Endothelial cell of umbilical vein (primary cell): Measurements from ENCODE around the gene ANK2. TPM values are rescaled to one million over a fixed set of nuclear protein-coding genes. Genes with fewer than 3 reads are reported as not detected.

Experiments used
- BruUV-seq: library from RNA; stranded (reverse); fragments of 400-500 nt; replicated peaks from 2 replicates; lab custom pipeline; 2021; lab: Mats Ljungman, UMichigan
- CTCF ChIA-PET: fragments of 300-600, 350-600 bp; sonication (Branson Sonifier 250); formaldehyde crosslinking; loops from one replicate; lab custom pipeline; 2021; ENCODE audit warnings: antibody characterized with exemption, inconsistent platforms; lab: Charles Lee
- POLR2A ChIA-PET: fragments of 300-600, 350-600 bp; sonication (Branson Sonifier 250); formaldehyde crosslinking; loops from one replicate; lab custom pipeline; 2021; ENCODE audit warnings: antibody characterized with exemption, inconsistent platforms; lab: Charles Lee
- DNase-seq: peaks from one replicate; pipeline ENCODE4 v3.0.0-alpha.2; 2011; ENCODE audit warnings: low read depth, low spot score
- FAIRE-seq: peaks from 2 replicates; lab custom pipeline; 2011; peaks lifted over from hg19 to GRCh38; lab: Jason Lieb, UNC
- H2AFZ ChIP-seq: 2 replicates; pipeline ENCODE4 v1.6.0; 2012; ENCODE audit warnings: low read depth, low read length, control low read depth, inconsistent platforms
- H3K27ac ChIP-seq: 2 replicates; pipeline ENCODE4 v1.5.1; 2011; ENCODE audit warnings: low read depth, mild to moderate bottlenecking, control low read depth, low read length, moderate library complexity; ENCODE audit not compliant: insufficient read depth
- H3K27me3 ChIP-seq, 2 experiments: 2 replicates each; pipeline versions ENCODE4 v1.6.0 to v1.6.1; 2011; ENCODE audit warnings: low read length in 2 of 2, mixed read lengths in 1 of 2; ENCODE audit not compliant: control insufficient read depth in 2 of 2, insufficient read depth in 2 of 2
- H3K36me3 ChIP-seq, 2 experiments: 2 replicates in 1 of 2; 3 replicates in 1 of 2; pipeline ENCODE4 v1.5.1; 2011; ENCODE audit warnings: low read length in 2 of 2, mild to moderate bottlenecking in 1 of 2, moderate library complexity in 1 of 2; ENCODE audit not compliant: control insufficient read depth in 2 of 2, insufficient read depth in 2 of 2; ENCODE audit errors: extremely low read depth in 1 of 2
- H3K4me1 ChIP-seq: 3 replicates; pipeline ENCODE4 v1.5.1; 2011; ENCODE audit warnings: mild to moderate bottlenecking, low read length; ENCODE audit not compliant: control insufficient read depth, insufficient read depth; ENCODE audit errors: extremely low read depth
- H3K4me2 ChIP-seq: 2 replicates; pipeline ENCODE4 v1.6.1; 2011; ENCODE audit warnings: low read length, control low read depth, mixed read lengths; ENCODE audit not compliant: insufficient read depth
- H3K4me3 ChIP-seq, 3 experiments: fragments of 200-600 bp in 1 of 3; sonication (generic), shearing (Covaris generic) in 1 of 3; replicated peaks in 1 of 3; 2 replicates each; pipeline ENCODE4 v1.5.1; 2011 to 2016; ENCODE audit warnings: control low read depth in 3 of 3, low read length in 3 of 3, mild to moderate bottlenecking in 2 of 3, inconsistent platforms in 1 of 3, low read depth in 1 of 3, moderate library complexity in 1 of 3; ENCODE audit not compliant: insufficient read depth in 1 of 3
- H3K79me2 ChIP-seq: 2 replicates; pipeline ENCODE4 v1.6.0; 2012; ENCODE audit warnings: low read length, inconsistent platforms; ENCODE audit not compliant: control insufficient read depth, insufficient read depth
- H3K9ac ChIP-seq: replicated peaks from 2 replicates; pipeline ENCODE3; 2011; ENCODE audit warnings: low read length, control low read depth; ENCODE audit not compliant: insufficient read depth; ENCODE audit errors: extremely low read depth
- H3K9me1 ChIP-seq: replicated peaks from 3 replicates; pipeline ENCODE4 v1.6.0; 2011; ENCODE audit warnings: mild to moderate bottlenecking, low read length; ENCODE audit not compliant: control insufficient read depth, insufficient read depth; ENCODE audit errors: extremely low read depth
- H3K9me3 ChIP-seq: replicated peaks from 2 replicates; pipeline ENCODE4 v1.5.1; 2012; ENCODE audit warnings: low read length, inconsistent platforms; ENCODE audit not compliant: control insufficient read depth, insufficient read depth
- H4K20me1 ChIP-seq: replicated peaks from 2 replicates; pipeline ENCODE3; 2011; ENCODE audit warnings: mild to moderate bottlenecking, low read length; ENCODE audit not compliant: control insufficient read depth, insufficient read depth; ENCODE audit errors: extremely low read depth
- EZH2 ChIP-seq: IDR thresholded peaks from 2 replicates; pipeline ENCODE4 v1.6.1; 2012; ENCODE audit warnings: borderline replicate concordance, low read depth, mild to moderate bottlenecking, moderate library complexity, low read length, inconsistent platforms; ENCODE audit not compliant: severe bottlenecking
- FOS ChIP-seq: IDR thresholded peaks from 2 replicates; pipeline ENCODE4 v1.6.1; 2011; ENCODE audit warnings: mild to moderate bottlenecking, low read length, moderate library complexity, borderline replicate concordance; ENCODE audit not compliant: insufficient read depth
- GATA2 ChIP-seq: IDR thresholded peaks from 2 replicates; pipeline ENCODE4 v1.7.0; 2011; ENCODE audit warnings: low read depth, mild to moderate bottlenecking, moderate library complexity, mixed read lengths, low read length; ENCODE audit not compliant: insufficient read length, insufficient read depth
- JUN ChIP-seq: IDR thresholded peaks from 2 replicates; pipeline ENCODE4 v1.6.1; 2011; ENCODE audit warnings: borderline replicate concordance, low read depth; ENCODE audit not compliant: insufficient read length, insufficient read depth
- MYC ChIP-seq: IDR thresholded peaks from one replicate; pipeline ENCODE4 v1.6.1; 2011; ENCODE audit warnings: mild to moderate bottlenecking, low read depth, low read length
- POLR2A ChIP-seq: IDR thresholded peaks from 2 replicates; pipeline ENCODE4 v1.6.1; 2012; ENCODE audit warnings: low read depth, mild to moderate bottlenecking, control low read depth, low read length
- POLR2AphosphoS5 ChIP-seq: IDR thresholded peaks from 2 replicates; pipeline ENCODE4 v1.6.1; 2012; ENCODE audit warnings: low read depth, mild to moderate bottlenecking, control low read depth, low read length, moderate library complexity; ENCODE audit not compliant: insufficient read depth
- dilution Hi-C: fragments of 300-500 bp; cut with MboI; formaldehyde crosslinking; loops from one replicate; pipeline ENCODE4 v1.15.0; 2019; ENCODE audit warnings: low sequenced_read_pairs; ENCODE audit not compliant: extremely low pct_ligation_motif_present
- intact Hi-C: fragments of 100-400 bp; cut with micrococcal nuclease; formaldehyde crosslinking; loops from one replicate; pipeline ENCODE4 v1.10.0; 2022
- polyA plus RNA-seq, 4 experiments: library from polyadenylated mRNA; depleted of rRNA in 3 of 4; stranded (reverse) in 3 of 4; unstranded in 1 of 4; fragments of >200 nt; gene quantifications; 2 replicates each; pipeline versions ENCODE4 v1.2.1 to v1.2.3, GENCODE V29; 2011 to 2012; ENCODE audit warnings: missing spikeins in 1 of 4
- total RNA-seq: library from RNA; stranded (reverse); gene quantifications from 2 replicates; pipeline ENCODE4 v1.2.3, GENCODE V29; 2021
- TF ChIP-seq, protein P1 (sequence below), 2 donors: IDR thresholded peaks; 1 replicate in 1 of 2; 2 replicates in 1 of 2; pipeline ENCODE4 v1.5.1; 2011; ENCODE audit warnings: low read length in 2 of 2, mild to moderate bottlenecking in 2 of 2, moderate library complexity in 2 of 2, control low read depth in 1 of 2, inconsistent platforms in 1 of 2, low read depth in 1 of 2; ENCODE audit not compliant: insufficient read depth in 1 of 2; ENCODE audit errors: extremely low read depth in 1 of 2
- TF ChIP-seq, protein P2 (sequence below): IDR thresholded peaks from 2 replicates; pipeline ENCODE4 v1.6.1; 2011; ENCODE audit not compliant: insufficient read depth, insufficient read length

ANK2 gene
- total and polyA plus RNA-seq, 2 donors (not counting 3 experiments of a cell fraction or from before 2014, with no cell fraction given) = not detected

DNA sequence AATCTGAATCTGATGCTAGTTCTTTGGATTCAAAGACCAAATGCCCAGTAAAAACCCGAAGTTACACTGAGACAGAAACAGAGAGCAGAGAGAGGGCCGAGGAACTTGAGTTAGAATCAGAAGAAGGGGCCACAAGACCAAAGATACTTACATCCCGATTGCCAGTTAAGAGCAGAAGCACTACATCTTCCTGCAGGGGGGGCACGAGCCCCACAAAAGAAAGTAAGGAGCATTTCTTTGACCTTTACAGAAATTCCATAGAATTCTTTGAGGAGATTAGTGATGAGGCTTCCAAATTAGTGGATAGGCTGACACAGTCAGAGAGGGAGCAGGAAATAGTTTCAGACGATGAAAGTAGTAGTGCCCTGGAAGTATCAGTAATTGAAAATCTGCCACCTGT, 309.3 kb downstream of the ANK2 start:
- H3K9me3 ChIP-seq = no peaks in the 10 kb centered on the region
- FAIRE-seq (no peak), DNase-seq (peak; percentile 28)
- no peak overlapping the region for H2AFZ ChIP-seq
- H3K4me2 ChIP-seq = no peak overlapping the region
- H3K4me3 ChIP-seq = no peak overlapping the region
- TF ChIP-seq GATA2 = no peak
- TF ChIP-seq, protein P1, sequence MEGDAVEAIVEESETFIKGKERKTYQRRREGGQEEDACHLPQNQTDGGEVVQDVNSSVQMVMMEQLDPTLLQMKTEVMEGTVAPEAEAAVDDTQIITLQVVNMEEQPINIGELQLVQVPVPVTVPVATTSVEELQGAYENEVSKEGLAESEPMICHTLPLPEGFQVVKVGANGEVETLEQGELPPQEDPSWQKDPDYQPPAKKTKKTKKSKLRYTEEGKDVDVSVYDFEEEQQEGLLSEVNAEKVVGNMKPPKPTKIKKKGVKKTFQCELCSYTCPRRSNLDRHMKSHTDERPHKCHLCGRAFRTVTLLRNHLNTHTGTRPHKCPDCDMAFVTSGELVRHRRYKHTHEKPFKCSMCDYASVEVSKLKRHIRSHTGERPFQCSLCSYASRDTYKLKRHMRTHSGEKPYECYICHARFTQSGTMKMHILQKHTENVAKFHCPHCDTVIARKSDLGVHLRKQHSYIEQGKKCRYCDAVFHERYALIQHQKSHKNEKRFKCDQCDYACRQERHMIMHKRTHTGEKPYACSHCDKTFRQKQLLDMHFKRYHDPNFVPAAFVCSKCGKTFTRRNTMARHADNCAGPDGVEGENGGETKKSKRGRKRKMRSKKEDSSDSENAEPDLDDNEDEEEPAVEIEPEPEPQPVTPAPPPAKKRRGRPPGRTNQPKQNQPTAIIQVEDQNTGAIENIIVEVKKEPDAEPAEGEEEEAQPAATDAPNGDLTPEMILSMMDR (IDR thresholded peaks at IDR 0.05; ENCODE audit: extremely low read depth in 1 of 2, insufficient read depth in 1 of 2, low read depth in 1 of 2, low read length in 2 of 2) = peak in 1 of 2 donors; percentile 21
- TF ChIP-seq, protein P2, sequence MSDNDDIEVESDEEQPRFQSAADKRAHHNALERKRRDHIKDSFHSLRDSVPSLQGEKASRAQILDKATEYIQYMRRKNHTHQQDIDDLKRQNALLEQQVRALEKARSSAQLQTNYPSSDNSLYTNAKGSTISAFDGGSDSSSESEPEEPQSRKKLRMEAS = no peak
- peaks cover 0 to 16% of the 10 kb centered on the region in 2 experiments for H3K27me3 ChIP-seq
- POLR2A ChIA-PET = no interaction called here
- no peaks in the 10 kb centered on the region for H4K20me1 ChIP-seq
- dilution Hi-C loops (no loop called here), intact Hi-C loops (loop anchor here (10.0 kb wide), 1 partner anchor 1336 kb away; no protein-coding TSS in a partner anchor)
- BruUV-seq = no TSS peak
- no peak overlapping the region for H3K27ac ChIP-seq
- no peaks in the 10 kb centered on the region for H3K9me1 ChIP-seq
- CTCF ChIA-PET = interaction anchor here (1.5 kb wide), 1 partner anchor 1019 kb away, joined by 5 read pairs; no protein-coding TSS in a partner anchor
- H3K4me1 ChIP-seq = no peaks in the 10 kb centered on the region
- H3K36me3 ChIP-seq = no peaks in the 10 kb centered on the region
- no peaks in the 10 kb centered on the region for H3K79me2 ChIP-seq
- no peak overlapping the region for H3K9ac ChIP-seq

DNA sequence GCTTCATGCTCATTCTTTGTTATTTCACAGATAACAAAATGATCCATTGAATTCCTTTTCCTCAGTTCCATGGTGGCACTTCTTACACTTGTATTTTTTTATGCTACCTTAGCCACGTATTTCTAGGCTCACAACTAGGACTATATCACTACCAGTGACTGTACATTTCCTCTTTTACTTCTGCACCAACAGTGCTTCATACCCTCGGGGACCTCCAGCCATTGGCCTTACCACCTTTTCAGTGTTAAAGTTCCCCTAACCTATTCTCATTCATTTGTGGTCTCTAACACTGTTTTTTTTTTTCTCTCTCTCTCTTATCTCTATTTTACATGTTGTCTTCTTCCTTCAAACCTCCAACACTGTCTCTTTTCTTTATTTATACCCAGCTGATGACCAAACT, 315.9 kb downstream of the ANK2 start:
- Histone ChIP-seq H3K9me1 (no peaks in the 10 kb centered on the region), H3K9me3 (no peaks in the 10 kb centered on the region), H3K9ac (no peak overlapping the region), H2AFZ (no peak overlapping the region), H3K4me3 (no peak overlapping the region), H3K27ac (no peak overlapping the region), H3K4me2 (no peak overlapping the region), H4K20me1 (no peaks in the 10 kb centered on the region), H3K4me1 (no peaks in the 10 kb centered on the region), H3K79me2 (no peaks in the 10 kb centered on the region), H3K27me3 (no peaks in the 10 kb centered on the region), H3K36me3 (no peaks in the 10 kb centered on the region)
- no peak for FAIRE-seq
- POLR2A ChIA-PET = no interaction called here
- CTCF ChIA-PET = interaction anchor here (0.8 kb wide), 1 partner anchor 26 kb away, joined by 3 read pairs; no protein-coding TSS in a partner anchor
- intact Hi-C loops (no loop called here), dilution Hi-C loops (no loop called here)
- no peak for DNase-seq
- no peak for TF ChIP-seq EZH2
- no peak for TF ChIP-seq JUN
- TF ChIP-seq POLR2AphosphoS5 = no peak
- TF ChIP-seq FOS = no peak
- no peak for TF ChIP-seq MYC
- TF ChIP-seq, protein P2 = no peak
- no peak for TF ChIP-seq POLR2A
- TF ChIP-seq GATA2 = no peak
- TF ChIP-seq, protein P1 (IDR thresholded peaks at IDR 0.05; ENCODE audit: extremely low read depth in 1 of 2, insufficient read depth in 1 of 2, low read depth in 1 of 2, low read length in 2 of 2) = no peak
- no TSS peak for BruUV-seq
